ENCODE results near the gene CREBBP. TPM values are rescaled to one million over a fixed set of nuclear protein-coding genes. Genes with fewer than 3 reads are reported as not detected.
A peak's percentile ranks its signal among the peaks of the same experiment; 100 is the strongest.

Gene CREBBP
- total and polyA plus RNA-seq, 2 donors (not counting 1 experiment from before 2014, with no cell fraction given) = 6.1 to 22.6 TPM

- Histone ChIP-seq H3K4me2 (ENCODE audit: extremely low read depth, insufficient read depth, low read length) (peak overlapping the region; percentile 32), H3K4me1 (ENCODE audit: control insufficient read depth, extremely low read depth, insufficient read depth, low read length) (no peaks in the 10 kb centered on the region), H3K79me2 (ENCODE audit: control insufficient read depth, insufficient read depth, low read length) (peaks cover 84% of the 10 kb centered on the region), H3K9me3 (ENCODE audit: control insufficient read depth, insufficient read depth, low read depth, low read length) (no peaks in the 10 kb centered on the region), H3K4me3 (replicated peaks in 1 of 4; ENCODE audit: control extremely low read depth in 1 of 4, insufficient read depth in 1 of 4, low read depth in 3 of 4, low read length in 4 of 4) (no peak overlapping the region), H3K27me3 (ENCODE audit: control insufficient read depth, insufficient read depth, low read length) (no peaks in the 10 kb centered on the region), H2AFZ (ENCODE audit: low read length) (no peak overlapping the region), H3K9ac (ENCODE audit: insufficient read depth, low read length) (no peak overlapping the region), H3K27ac (ENCODE audit: insufficient read depth, low read length) (no peak overlapping the region), H4K20me1 (ENCODE audit: control insufficient read depth, extremely low read depth, insufficient read depth, low read length) (peaks cover 11% of the 10 kb centered on the region), H3K36me3 (ENCODE audit: control insufficient read depth, insufficient read depth, low read length) (peaks cover 2% of the 10 kb centered on the region)
- DNase-seq (ENCODE audit: low read depth in 2 of 2) = peak in 1 of 2 donors; percentile 49
- TF ChIP-seq CTCF (conservative IDR thresholded peaks at IDR 0.05 in 1 of 2, IDR thresholded peaks at IDR 0.05 in 1 of 2; ENCODE audit: low read depth in 1 of 2, low read length in 2 of 2) (no peak), EZH2 (IDR thresholded peaks at IDR 0.05; ENCODE audit: low read length, missing control alignments) (no peak)
These were observed 37.5 kb downstream of the CREBBP start for GRCh38 chr16:3842994-3843393.

GRCh38 chr16:3841729-3842508 lies 38.6 kb downstream of the CREBBP start:
- no peak overlapping the region for H3K9ac ChIP-seq (ENCODE audit: insufficient read depth, low read length)
- H2AFZ ChIP-seq (ENCODE audit: low read length) = no peak overlapping the region
- DNase-seq (ENCODE audit: low read depth in 2 of 2) = no peak
- no peaks in the 10 kb centered on the region for H3K4me1 ChIP-seq (ENCODE audit: control insufficient read depth, extremely low read depth, insufficient read depth, low read length)
- H3K27me3 ChIP-seq (ENCODE audit: control insufficient read depth, insufficient read depth, low read length) = no peaks in the 10 kb centered on the region
- no peak overlapping the region for H3K27ac ChIP-seq (ENCODE audit: insufficient read depth, low read length)
- no peaks in the 10 kb centered on the region for H3K36me3 ChIP-seq (ENCODE audit: control insufficient read depth, insufficient read depth, low read length)
- H4K20me1 ChIP-seq (ENCODE audit: control insufficient read depth, extremely low read depth, insufficient read depth, low read length) = peaks cover 11% of the 10 kb centered on the region
- no peak overlapping the region for H3K4me2 ChIP-seq (ENCODE audit: extremely low read depth, insufficient read depth, low read length)
- H3K9me3 ChIP-seq (ENCODE audit: control insufficient read depth, insufficient read depth, low read depth, low read length) = no peaks in the 10 kb centered on the region
- TF ChIP-seq EZH2 (IDR thresholded peaks at IDR 0.05; ENCODE audit: low read length, missing control alignments) = no peak
- TF ChIP-seq CTCF (conservative IDR thresholded peaks at IDR 0.05 in 1 of 2, IDR thresholded peaks at IDR 0.05 in 1 of 2; ENCODE audit: low read depth in 1 of 2, low read length in 2 of 2) = no peak
- H3K4me3 ChIP-seq (replicated peaks in 1 of 4; ENCODE audit: control extremely low read depth in 1 of 4, insufficient read depth in 1 of 4, low read depth in 3 of 4, low read length in 4 of 4) = no peak overlapping the region
- H3K79me2 ChIP-seq (ENCODE audit: control insufficient read depth, insufficient read depth, low read length) = peaks cover 81% of the 10 kb centered on the region

DNA sequence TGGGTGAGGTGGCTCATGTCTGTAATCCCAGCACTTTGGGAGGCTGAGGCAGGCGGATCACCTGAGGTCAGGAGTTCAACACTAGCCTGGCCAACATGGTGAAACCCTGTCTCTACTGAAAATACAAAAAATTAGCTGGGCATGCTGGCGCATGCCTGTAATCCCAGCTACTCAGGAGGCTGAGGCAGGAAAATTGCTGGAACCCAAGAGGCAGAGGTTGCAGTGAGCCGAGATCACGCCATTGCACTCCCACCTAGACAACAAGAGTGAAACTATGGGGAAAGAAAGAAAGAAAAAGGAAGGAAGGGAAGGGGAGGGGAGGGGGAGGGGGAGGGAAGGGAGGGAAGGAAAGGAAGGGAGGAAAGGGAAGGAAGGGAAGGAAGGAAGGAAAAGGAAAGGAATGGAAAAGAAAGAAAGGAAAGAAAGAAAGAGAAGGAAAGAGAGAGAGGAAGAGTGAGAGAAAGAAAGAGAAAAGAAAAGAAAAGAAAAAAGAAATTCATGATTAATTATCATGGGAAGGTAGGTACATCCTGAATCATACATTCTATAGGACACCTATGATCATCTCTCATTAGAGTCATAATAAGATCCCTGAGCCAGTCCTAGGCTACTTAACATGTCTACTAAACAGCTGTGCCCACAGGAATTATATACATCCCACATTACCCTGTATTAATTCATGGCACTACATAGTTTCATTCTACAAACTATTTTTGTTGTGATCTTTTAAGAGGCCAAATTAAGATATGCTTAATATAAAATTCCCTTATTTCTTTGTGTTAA lies 40.9 kb downstream of the CREBBP start:
- H3K36me3 ChIP-seq (ENCODE audit: control insufficient read depth, insufficient read depth, low read length) = no peaks in the 10 kb centered on the region
- H2AFZ ChIP-seq (ENCODE audit: low read length) = no peak overlapping the region
- H3K79me2 ChIP-seq (ENCODE audit: control insufficient read depth, insufficient read depth, low read length) = peaks cover 77% of the 10 kb centered on the region
- H3K9me3 ChIP-seq (ENCODE audit: control insufficient read depth, insufficient read depth, low read depth, low read length) = no peaks in the 10 kb centered on the region
- H3K4me1 ChIP-seq (ENCODE audit: control insufficient read depth, extremely low read depth, insufficient read depth, low read length) = no peaks in the 10 kb centered on the region
- H3K27me3 ChIP-seq (ENCODE audit: control insufficient read depth, insufficient read depth, low read length) = no peaks in the 10 kb centered on the region
- no peak for DNase-seq (ENCODE audit: low read depth in 2 of 2)
- TF ChIP-seq EZH2 (IDR thresholded peaks at IDR 0.05; ENCODE audit: low read length, missing control alignments) (no peak), CTCF (conservative IDR thresholded peaks at IDR 0.05 in 1 of 2, IDR thresholded peaks at IDR 0.05 in 1 of 2; ENCODE audit: low read depth in 1 of 2, low read length in 2 of 2) (no peak)
- no peak overlapping the region for H3K27ac ChIP-seq (ENCODE audit: insufficient read depth, low read length)
- no peak overlapping the region for H3K4me3 ChIP-seq (replicated peaks in 1 of 4; ENCODE audit: control extremely low read depth in 1 of 4, insufficient read depth in 1 of 4, low read depth in 3 of 4, low read length in 4 of 4)
- H4K20me1 ChIP-seq (ENCODE audit: control insufficient read depth, extremely low read depth, insufficient read depth, low read length) = peaks cover 9% of the 10 kb centered on the region
- H3K9ac ChIP-seq (ENCODE audit: insufficient read depth, low read length) = no peak overlapping the region
- no peak overlapping the region for H3K4me2 ChIP-seq (ENCODE audit: extremely low read depth, insufficient read depth, low read length)
